ENCODE results near the gene ATP13A3. TPM values are rescaled to one million over a fixed set of nuclear protein-coding genes. Genes with fewer than 3 reads are reported as not detected.

Gene ATP13A3
- total and polyA plus RNA-seq, 2 donors (not counting 1 experiment from before 2014, with no cell fraction given) = 222 to 285 TPM

- Histone ChIP-seq H3K27me3 (ENCODE audit: control insufficient read depth, insufficient read depth, low read length) (peaks cover 15% of the 10 kb centered on the region), H4K20me1 (ENCODE audit: control insufficient read depth, extremely low read depth, insufficient read depth, low read length) (no peaks in the 10 kb centered on the region), H3K4me1 (ENCODE audit: control insufficient read depth, extremely low read depth, insufficient read depth, low read length) (no peaks in the 10 kb centered on the region), H3K9ac (ENCODE audit: insufficient read depth, low read length) (no peak overlapping the region), H3K4me3 (replicated peaks in 1 of 4; ENCODE audit: control extremely low read depth in 1 of 4, insufficient read depth in 1 of 4, low read depth in 3 of 4, low read length in 4 of 4) (no peak overlapping the region), H3K27ac (ENCODE audit: insufficient read depth, low read length) (no peak overlapping the region), H3K79me2 (ENCODE audit: control insufficient read depth, insufficient read depth, low read length) (no peaks in the 10 kb centered on the region), H3K4me2 (ENCODE audit: extremely low read depth, insufficient read depth, low read length) (no peak overlapping the region), H2AFZ (ENCODE audit: low read length) (no peak overlapping the region), H3K9me3 (ENCODE audit: control insufficient read depth, insufficient read depth, low read depth, low read length) (no peaks in the 10 kb centered on the region), H3K36me3 (ENCODE audit: control insufficient read depth, insufficient read depth, low read length) (no peaks in the 10 kb centered on the region)
- DNase-seq (ENCODE audit: low read depth in 2 of 2) = no peak
- TF ChIP-seq CTCF (conservative IDR thresholded peaks at IDR 0.05 in 1 of 2, IDR thresholded peaks at IDR 0.05 in 1 of 2; ENCODE audit: low read depth in 1 of 2, low read length in 2 of 2) = no peak
- TF ChIP-seq EZH2 (IDR thresholded peaks at IDR 0.05; ENCODE audit: low read length, missing control alignments) = no peak
These were observed 100.2 kb downstream of the ATP13A3 start for GRCh38 chr3:194386648-194387047.

GRCh38 chr3:194386066-194386465 lies 100.7 kb downstream of the ATP13A3 start:
- Histone ChIP-seq H3K79me2 (ENCODE audit: control insufficient read depth, insufficient read depth, low read length) (no peaks in the 10 kb centered on the region), H3K36me3 (ENCODE audit: control insufficient read depth, insufficient read depth, low read length) (no peaks in the 10 kb centered on the region), H3K4me1 (ENCODE audit: control insufficient read depth, extremely low read depth, insufficient read depth, low read length) (no peaks in the 10 kb centered on the region), H3K27ac (ENCODE audit: insufficient read depth, low read length) (no peak overlapping the region), H3K4me3 (replicated peaks in 1 of 4; ENCODE audit: control extremely low read depth in 1 of 4, insufficient read depth in 1 of 4, low read depth in 3 of 4, low read length in 4 of 4) (no peak overlapping the region), H4K20me1 (ENCODE audit: control insufficient read depth, extremely low read depth, insufficient read depth, low read length) (no peaks in the 10 kb centered on the region), H3K9me3 (ENCODE audit: control insufficient read depth, insufficient read depth, low read depth, low read length) (no peaks in the 10 kb centered on the region), H2AFZ (ENCODE audit: low read length) (no peak overlapping the region), H3K4me2 (ENCODE audit: extremely low read depth, insufficient read depth, low read length) (no peak overlapping the region), H3K27me3 (ENCODE audit: control insufficient read depth, insufficient read depth, low read length) (peaks cover 13% of the 10 kb centered on the region), H3K9ac (ENCODE audit: insufficient read depth, low read length) (no peak overlapping the region)
- TF ChIP-seq CTCF (conservative IDR thresholded peaks at IDR 0.05 in 1 of 2, IDR thresholded peaks at IDR 0.05 in 1 of 2; ENCODE audit: low read depth in 1 of 2, low read length in 2 of 2) = no peak
- TF ChIP-seq EZH2 (IDR thresholded peaks at IDR 0.05; ENCODE audit: low read length, missing control alignments) = no peak
- no peak for DNase-seq (ENCODE audit: low read depth in 2 of 2)

DNA sequence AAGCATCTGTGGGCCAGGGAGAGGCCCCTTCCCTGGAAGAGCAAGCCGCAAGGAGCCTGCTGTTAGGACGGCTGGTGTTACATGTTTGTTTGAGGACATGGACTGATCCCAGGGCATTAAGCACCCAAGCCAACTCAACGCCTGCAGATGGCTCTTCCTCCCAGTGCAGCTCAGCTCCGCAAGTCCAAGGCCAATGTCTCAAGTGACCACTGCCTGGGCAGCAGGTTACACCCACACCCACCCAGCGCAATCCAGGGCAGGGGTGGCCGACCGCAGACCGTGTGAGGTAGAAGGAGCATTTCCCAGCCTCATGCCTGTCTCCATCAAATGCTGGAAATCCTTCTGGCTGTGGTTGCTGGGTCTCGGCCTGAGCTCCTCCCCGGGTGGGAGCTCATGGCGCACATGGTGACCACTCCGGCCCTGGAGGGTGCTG lies 102.2 kb downstream of the ATP13A3 start:
- no peak overlapping the region for H2AFZ ChIP-seq (ENCODE audit: low read length)
- no peaks in the 10 kb centered on the region for H3K4me1 ChIP-seq (ENCODE audit: control insufficient read depth, extremely low read depth, insufficient read depth, low read length)
- H3K9me3 ChIP-seq (ENCODE audit: control insufficient read depth, insufficient read depth, low read depth, low read length) = no peaks in the 10 kb centered on the region
- H3K4me2 ChIP-seq (ENCODE audit: extremely low read depth, insufficient read depth, low read length) = no peak overlapping the region
- no peak overlapping the region for H3K27ac ChIP-seq (ENCODE audit: insufficient read depth, low read length)
- TF ChIP-seq CTCF (conservative IDR thresholded peaks at IDR 0.05 in 1 of 2, IDR thresholded peaks at IDR 0.05 in 1 of 2; ENCODE audit: low read depth in 1 of 2, low read length in 2 of 2) (no peak), EZH2 (IDR thresholded peaks at IDR 0.05; ENCODE audit: low read length, missing control alignments) (no peak)
- H4K20me1 ChIP-seq (ENCODE audit: control insufficient read depth, extremely low read depth, insufficient read depth, low read length) = no peaks in the 10 kb centered on the region
- no peak overlapping the region for H3K4me3 ChIP-seq (replicated peaks in 1 of 4; ENCODE audit: control extremely low read depth in 1 of 4, insufficient read depth in 1 of 4, low read depth in 3 of 4, low read length in 4 of 4)
- no peak overlapping the region for H3K9ac ChIP-seq (ENCODE audit: insufficient read depth, low read length)
- H3K79me2 ChIP-seq (ENCODE audit: control insufficient read depth, insufficient read depth, low read length) = no peaks in the 10 kb centered on the region
- no peak for DNase-seq (ENCODE audit: low read depth in 2 of 2)
- peaks cover 12% of the 10 kb centered on the region for H3K27me3 ChIP-seq (ENCODE audit: control insufficient read depth, insufficient read depth, low read length)
- H3K36me3 ChIP-seq (ENCODE audit: control insufficient read depth, insufficient read depth, low read length) = no peaks in the 10 kb centered on the region
